DLD1 (cell line): ENCODE data around the gene SLC51A.

ENCODE experiments used
- in situ Hi-C: cut with HindIII; loops from 2 replicates; pipeline ENCODE4 v1.10.0; 2017; ENCODE audit warnings: low sequenced_read_pairs

The SLC51A gene

GRCh38 chr3:196214783-196215441 lies 1.4 kb upstream of the SLC51A start:
- in situ Hi-C loops = no loop called here

- in situ Hi-C loops = no loop called here
Measured at GRCh38 chr3:196215493-196216020, 777 bp upstream of the SLC51A start.

- in situ Hi-C loops = no loop called here
Measured at GRCh38 chr3:196216681-196217211, 412 bp downstream of the SLC51A start.

GRCh38 chr3:196217307-196218154 lies 1.2 kb downstream of the SLC51A start:
- in situ Hi-C loops = no loop called here

- in situ Hi-C loops = no loop called here
Measured at GRCh38 chr3:196218155-196218712, 1.9 kb downstream of the SLC51A start.

- in situ Hi-C loops = no loop called here
Measured at GRCh38 chr3:196219194-196219969, 3.0 kb downstream of the SLC51A start.

GRCh38 chr3:196219970-196220311 lies 3.6 kb downstream of the SLC51A start:
- in situ Hi-C loops = no loop called here

GRCh38 chr3:196220587-196220986 lies 4.3 kb downstream of the SLC51A start:
- in situ Hi-C loops = no loop called here

GRCh38 chr3:196220991-196221390 lies 4.7 kb downstream of the SLC51A start:
- in situ Hi-C loops = no loop called here

- in situ Hi-C loops = no loop called here
Measured at GRCh38 chr3:196222876-196223595, 6.7 kb downstream of the SLC51A start.

GRCh38 chr3:196225086-196225485 lies 8.8 kb downstream of the SLC51A start:
- in situ Hi-C loops = no loop called here

GRCh38 chr3:196225763-196226364 lies 9.5 kb downstream of the SLC51A start:
- in situ Hi-C loops = no loop called here

GRCh38 chr3:196227121-196227561 lies 10.8 kb downstream of the SLC51A start:
- in situ Hi-C loops = no loop called here

GRCh38 chr3:196227629-196228493 lies 11.5 kb downstream of the SLC51A start:
- in situ Hi-C loops = no loop called here

- in situ Hi-C loops = no loop called here
Measured at GRCh38 chr3:196232154-196232881, 16.0 kb downstream of the SLC51A start.

- in situ Hi-C loops = no loop called here
Measured at GRCh38 chr3:196232882-196233251, 16.5 kb downstream of the SLC51A start.

- in situ Hi-C loops = no loop called here
Measured at GRCh38 chr3:196235452-196236122, 19.3 kb downstream of the SLC51A start.

- in situ Hi-C loops = no loop called here
Measured at GRCh38 chr3:196236223-196236622, 19.9 kb downstream of the SLC51A start.
